Peyer's patch (tissue), 4 donors: ENCODE data around the gene PZP.

ENCODE experiments used
- POLR2A ChIP-seq, 2 donors: fragments of 450-650 bp; IDR thresholded peaks; one replicate each; pipeline ENCODE4 v1.5.1; 2017; ENCODE audit warnings: antibody characterized with exemption in 2 of 2, mild to moderate bottlenecking in 2 of 2, moderate library complexity in 2 of 2
- TF ChIP-seq, protein P1 (sequence below), 6 experiments: fragments of 450-650 bp in 4 of 6; fragments of 200-600 bp in 2 of 6; sonication (generic) in 1 of 6; IDR thresholded peaks; one replicate each; pipeline ENCODE4 v1.5.1; 2017 to 2019; ENCODE audit warnings: antibody characterized with exemption in 6 of 6, mild to moderate bottlenecking in 3 of 6, moderate library complexity in 1 of 6

DNA sequence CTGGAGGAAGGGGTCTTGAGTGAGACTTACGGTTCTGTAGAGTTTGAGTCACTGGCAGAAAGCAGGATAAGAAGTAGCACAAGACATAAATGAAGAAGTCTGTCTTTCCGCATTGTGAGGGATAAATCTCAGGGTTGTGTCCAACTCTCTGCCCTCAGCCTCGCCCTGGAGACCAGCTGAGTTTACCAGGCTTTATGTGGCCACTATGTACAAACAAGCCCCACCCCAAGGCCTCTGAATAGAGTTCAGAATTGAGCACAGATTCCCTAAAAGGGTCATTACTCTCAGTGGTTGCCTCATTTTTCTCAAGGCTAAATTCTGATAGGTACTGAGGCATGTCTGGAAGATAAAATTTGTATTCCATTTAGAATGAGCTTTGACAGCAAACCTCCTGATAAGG, at the start of gene PZP:
- TF ChIP-seq, protein P1, sequence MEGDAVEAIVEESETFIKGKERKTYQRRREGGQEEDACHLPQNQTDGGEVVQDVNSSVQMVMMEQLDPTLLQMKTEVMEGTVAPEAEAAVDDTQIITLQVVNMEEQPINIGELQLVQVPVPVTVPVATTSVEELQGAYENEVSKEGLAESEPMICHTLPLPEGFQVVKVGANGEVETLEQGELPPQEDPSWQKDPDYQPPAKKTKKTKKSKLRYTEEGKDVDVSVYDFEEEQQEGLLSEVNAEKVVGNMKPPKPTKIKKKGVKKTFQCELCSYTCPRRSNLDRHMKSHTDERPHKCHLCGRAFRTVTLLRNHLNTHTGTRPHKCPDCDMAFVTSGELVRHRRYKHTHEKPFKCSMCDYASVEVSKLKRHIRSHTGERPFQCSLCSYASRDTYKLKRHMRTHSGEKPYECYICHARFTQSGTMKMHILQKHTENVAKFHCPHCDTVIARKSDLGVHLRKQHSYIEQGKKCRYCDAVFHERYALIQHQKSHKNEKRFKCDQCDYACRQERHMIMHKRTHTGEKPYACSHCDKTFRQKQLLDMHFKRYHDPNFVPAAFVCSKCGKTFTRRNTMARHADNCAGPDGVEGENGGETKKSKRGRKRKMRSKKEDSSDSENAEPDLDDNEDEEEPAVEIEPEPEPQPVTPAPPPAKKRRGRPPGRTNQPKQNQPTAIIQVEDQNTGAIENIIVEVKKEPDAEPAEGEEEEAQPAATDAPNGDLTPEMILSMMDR (IDR thresholded peaks at IDR 0.05), result no peak
- TF ChIP-seq POLR2A (IDR thresholded peaks at IDR 0.05), result no peak
